HG02943 (cell line): ENCODE data around the gene SERPINB10.
"Not testable (repeated sequence)": the region's sequence is repeated elsewhere in the genome, so short reads cannot be mapped to it uniquely, and the experiment has no call there.

ENCODE experiments used
- ATAC-seq: cut with Tn5 transposase; IDR thresholded peaks from one replicate; pipeline ENCODE4 v1.9.1; 2021; ENCODE audit warnings: mild to moderate bottlenecking, low read depth, moderate library complexity; ENCODE audit not compliant: unreplicated experiment

SERPINB10 gene

GRCh38 chr18:63890237-63890949 lies 17.4 kb upstream of the SERPINB10 start:
- no peak for ATAC-seq

GRCh38 chr18:63890950-63891304 lies 16.8 kb upstream of the SERPINB10 start:
- no peak for ATAC-seq

- ATAC-seq = no peak
Observed at GRCh38 chr18:63892566-63892965, 15.2 kb upstream of the SERPINB10 start.

GRCh38 chr18:63894106-63894772 lies 13.5 kb upstream of the SERPINB10 start:
- ATAC-seq = no peak

GRCh38 chr18:63895190-63895589 lies 12.6 kb upstream of the SERPINB10 start:
- ATAC-seq = no peak

- ATAC-seq = no peak
Observed at GRCh38 chr18:63897072-63897471, 10.7 kb upstream of the SERPINB10 start.

GRCh38 chr18:63899206-63899605 lies 8.6 kb upstream of the SERPINB10 start:
- no peak for ATAC-seq

GRCh38 chr18:63903851-63904570 lies 3.7 kb upstream of the SERPINB10 start:
- ATAC-seq = no peak

GRCh38 chr18:63904694-63905093 lies 3.1 kb upstream of the SERPINB10 start:
- no peak for ATAC-seq

GRCh38 chr18:63905361-63905760 lies 2.4 kb upstream of the SERPINB10 start:
- no peak for ATAC-seq

- ATAC-seq = no peak
Observed at GRCh38 chr18:63906056-63906455, 1.7 kb upstream of the SERPINB10 start.

GRCh38 chr18:63908858-63909257 lies 1.1 kb downstream of the SERPINB10 start:
- ATAC-seq = no peak

GRCh38 chr18:63909870-63910269 lies 2.1 kb downstream of the SERPINB10 start:
- no peak for ATAC-seq

- ATAC-seq = no peak
Observed at GRCh38 chr18:63917817-63918216, 10.1 kb downstream of the SERPINB10 start.

GRCh38 chr18:63922049-63922448 lies 14.3 kb downstream of the SERPINB10 start:
- no peak for ATAC-seq

GRCh38 chr18:63924551-63924950 lies 16.8 kb downstream of the SERPINB10 start:
- ATAC-seq = no peak

- ATAC-seq = no peak
Observed at GRCh38 chr18:63928331-63928730, 20.6 kb downstream of the SERPINB10 start.

GRCh38 chr18:63929369-63929768 lies 21.6 kb downstream of the SERPINB10 start:
- not testable (repeated sequence) for ATAC-seq

- no peak for ATAC-seq
Observed at GRCh38 chr18:63930773-63931354, 23.1 kb downstream of the SERPINB10 start.

- ATAC-seq = peak; percentile 98
Observed at GRCh38 chr18:63936156-63936931, 28.6 kb downstream of the SERPINB10 start.
